Activated CD8-positive, alpha-beta memory T cell treated with anti-CD3 and anti-CD28 coated beads for 36 hours (primary cell): Measurements from ENCODE around the gene CCNI2. TPM values are rescaled to one million over a fixed set of nuclear protein-coding genes. Genes with fewer than 3 reads are reported as not detected.
"Not testable (repeated sequence)": the region's sequence is repeated elsewhere in the genome, so short reads cannot be mapped to it uniquely, and the experiment has no call there.

Experiments used
- CTCF ChIA-PET: fragments of 350-600 bp; sonication (Branson Sonifier 250); formaldehyde crosslinking; loops from one replicate; lab custom pipeline; 2021; ENCODE audit warnings: antibody characterized with exemption; lab: Charles Lee
- POLR2A ChIA-PET: fragments of 350-600 bp; sonication (Branson Sonifier 250); formaldehyde crosslinking; loops from one replicate; lab custom pipeline; 2021; ENCODE audit warnings: antibody characterized with exemption; lab: Charles Lee
- total RNA-seq, 2 experiments: library from RNA; stranded (reverse); gene quantifications; one replicate each; pipeline ENCODE4 v1.2.3, GENCODE V29; 2021

CCNI2 gene
- total RNA-seq, 2 experiments from 2014 or later, result 9.3 to 10.2 TPM

- POLR2A ChIA-PET, result no interaction called here
- CTCF ChIA-PET, result interaction anchor here (0.5 to 0.7 kb wide), 5 partner anchors 28 to 747 kb away, joined by 3 to 5 read pairs (median 3); no protein-coding TSS in a partner anchor
Observed at GRCh38 chr5:132791026-132791425, 43.8 kb downstream of the CCNI2 start.

- CTCF ChIA-PET, result interaction anchor here (0.7 to 0.8 kb wide), 2 partner anchors 11 to 91 kb away, joined by 3 to 6 read pairs; no protein-coding TSS in a partner anchor
- POLR2A ChIA-PET, result interaction anchor here (0.6 kb wide), 1 partner anchor 49 kb away, joined by 6 read pairs; no protein-coding TSS in a partner anchor
Observed at GRCh38 chr5:132797651-132798050, 50.4 kb downstream of the CCNI2 start.

GRCh38 chr5:132799392-132799791 is 52.2 kb downstream of the CCNI2 start:
- ChIA-PET CTCF (no interaction called here), POLR2A (no interaction called here)

GRCh38 chr5:132800545-132800944 is 53.3 kb downstream of the CCNI2 start:
- ChIA-PET CTCF (no interaction called here), POLR2A (interaction anchor here (0.7 kb wide), 1 partner anchor 255 kb away, joined by 3 read pairs; no protein-coding TSS in a partner anchor)

- POLR2A ChIA-PET, result no interaction called here
- CTCF ChIA-PET, result interaction anchor here (1.1 to 1.3 kb wide), 2 partner anchors 16 to 27 kb away, joined by 3 to 4 read pairs; no protein-coding TSS in a partner anchor
Observed at GRCh38 chr5:132802044-132802684, 54.9 kb downstream of the CCNI2 start.

- CTCF ChIA-PET, result interaction anchor here (1.1 to 1.3 kb wide), 2 partner anchors 16 to 27 kb away, joined by 3 to 4 read pairs; no protein-coding TSS in a partner anchor
- POLR2A ChIA-PET, result not testable (repeated sequence)
Observed at GRCh38 chr5:132802685-132803066, 55.5 kb downstream of the CCNI2 start.

Other genes starting within 250 kb of the CCNI2 start
- 10 to 100 TPM; 17.6 to 18.7 TPM for gene IL5, start 203.9 kb upstream of the CCNI2 start, total RNA-seq
- gene RAD50, start 190.4 kb upstream of the CCNI2 start, total RNA-seq, result 10 to 100 TPM; 41.5 to 43.3 TPM
- 10 to 100 TPM; 17.8 to 21.0 TPM for gene IL13, start 89.3 kb upstream of the CCNI2 start, total RNA-seq
- 1 to 10 TPM; 2.0 to 2.5 TPM for gene IL4, start 73.4 kb upstream of the CCNI2 start, total RNA-seq
- 10 to 100 TPM; 16.1 to 16.9 TPM for gene KIF3A, start 9.9 kb upstream of the CCNI2 start, total RNA-seq
- gene SEPTIN8, start 29.8 kb downstream of the CCNI2 start, total RNA-seq, result 10 to 100 TPM; 32.5 TPM
- under 1 TPM; 0.06 TPM for gene SOWAHA, start 65.9 kb downstream of the CCNI2 start, total RNA-seq
- 1 to 10 TPM; 1.6 to 1.9 TPM for gene SHROOM1, start 83.2 kb downstream of the CCNI2 start, total RNA-seq
- under 1 TPM; 0.23 to 0.27 TPM for gene GDF9, start 119.0 kb downstream of the CCNI2 start, total RNA-seq
- 100 to 1,000 TPM; 621 to 661 TPM for gene UQCRQ, start 119.2 kb downstream of the CCNI2 start, total RNA-seq
- 1 to 10 TPM; 3.5 to 3.9 TPM for gene LEAP2, start 126.2 kb downstream of the CCNI2 start, total RNA-seq
- 10 to 100 TPM; 23.2 to 25.7 TPM for gene AFF4, start 216.2 kb downstream of the CCNI2 start, total RNA-seq